Glutamatergic neuron (in vitro differentiated cells): Measurements from ENCODE around the gene ZDHHC11B. TPM values are rescaled to one million over a fixed set of nuclear protein-coding genes. Genes with fewer than 3 reads are reported as not detected.
A peak's percentile ranks its signal among the peaks of the same experiment; 100 is the strongest.
"Not testable (repeated sequence)": the region's sequence is repeated elsewhere in the genome, so short reads cannot be mapped to it uniquely, and the experiment has no call there.

ENCODE experiments used
- DNase-seq: peaks from one replicate; pipeline ENCODE4 v3.0.0; 2022
- H3K27ac Mint-ChIP-seq: one replicate; pipeline ENCODE4 v1.8.0; 2020; ENCODE audit warnings: mild to moderate bottlenecking, mixed read lengths, inconsistent platforms; ENCODE audit not compliant: unreplicated experiment
- H3K27me3 Mint-ChIP-seq: one replicate; pipeline ENCODE4 v1.8.0; 2020; ENCODE audit warnings: mild to moderate bottlenecking, moderate library complexity, mixed read lengths, inconsistent platforms; ENCODE audit not compliant: unreplicated experiment
- H3K36me3 Mint-ChIP-seq: one replicate; pipeline ENCODE4 v1.8.0; 2020; ENCODE audit warnings: mild to moderate bottlenecking, mixed read lengths, inconsistent platforms; ENCODE audit not compliant: unreplicated experiment
- H3K4me1 Mint-ChIP-seq: one replicate; pipeline ENCODE4 v1.8.0; 2020; ENCODE audit warnings: mild to moderate bottlenecking, low read depth, mixed read lengths, inconsistent platforms; ENCODE audit not compliant: unreplicated experiment
- H3K4me3 Mint-ChIP-seq: one replicate; pipeline ENCODE4 v1.8.0; 2020; ENCODE audit warnings: mild to moderate bottlenecking, mixed read lengths, inconsistent platforms; ENCODE audit not compliant: unreplicated experiment
- H3K9me3 Mint-ChIP-seq: one replicate; pipeline ENCODE4 v1.8.0; 2020; ENCODE audit warnings: mild to moderate bottlenecking, moderate library complexity, mixed read lengths, inconsistent platforms; ENCODE audit not compliant: unreplicated experiment
- CTCF ChIP-seq: fragments of 200-600 bp; sonication (generic); IDR thresholded peaks from one replicate; pipeline ENCODE4 v1.5.0; 2021; ENCODE audit not compliant: partially characterized antibody, unreplicated experiment
- total RNA-seq: library from RNA; stranded (reverse); fragmentation: NEBNext Ultra II Directional; extraction: Animal tissue kit (Norgen Biotek cat#: 25700); gene quantifications from one replicate; pipeline ENCODE4 v1.2.1, GENCODE V29; 2021; ENCODE audit not compliant: unreplicated experiment

Gene ZDHHC11B
- total RNA-seq, 1 donor from 2014 or later: 42.8 TPM

DNA sequence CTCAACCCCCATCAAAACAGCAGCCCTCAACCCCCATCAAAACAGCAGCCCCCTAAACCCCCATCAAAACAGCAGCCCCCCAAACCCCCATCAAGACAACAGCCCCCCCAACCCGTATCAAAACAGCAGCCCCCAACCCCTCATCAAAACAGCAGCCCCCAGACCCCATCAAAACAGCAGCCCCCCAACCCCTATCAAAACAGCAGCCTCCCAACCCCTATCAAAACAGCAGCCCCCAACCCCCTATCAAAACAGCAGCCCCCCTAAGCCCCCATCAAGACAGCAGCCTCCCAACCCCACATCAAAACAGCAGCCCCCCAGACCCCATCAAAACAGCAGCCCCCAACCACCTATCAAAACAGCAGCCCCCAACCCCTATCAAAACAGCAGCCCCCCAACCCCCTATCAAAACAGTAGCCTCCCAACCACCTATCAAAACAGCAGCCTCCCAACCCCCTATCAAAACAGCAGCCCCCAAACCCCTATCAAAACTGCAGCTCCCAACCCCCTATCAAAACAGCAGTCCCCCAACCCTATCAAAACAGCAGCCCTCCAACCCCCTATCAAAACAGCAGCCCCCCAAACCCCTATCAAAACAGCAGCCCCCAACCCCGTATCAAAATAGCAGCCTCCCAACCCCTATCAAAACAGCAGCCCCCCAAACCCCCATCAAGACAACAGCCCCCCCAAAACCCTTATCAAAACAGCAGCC lies 92.6 kb downstream of the ZDHHC11B start:
- peaks cover 2% of the 10 kb centered on the region for H3K9me3 Mint-ChIP-seq
- H3K36me3 Mint-ChIP-seq: peaks cover 4% of the 10 kb centered on the region
- peak overlapping the region; percentile 43 for H3K27ac Mint-ChIP-seq
- H3K4me1 Mint-ChIP-seq: no peaks in the 10 kb centered on the region
- peaks cover 2% of the 10 kb centered on the region for H3K27me3 Mint-ChIP-seq
- TF ChIP-seq CTCF: no peak
- peak overlapping the region; percentile 84 for H3K4me3 Mint-ChIP-seq
- DNase-seq: no peak

DNA sequence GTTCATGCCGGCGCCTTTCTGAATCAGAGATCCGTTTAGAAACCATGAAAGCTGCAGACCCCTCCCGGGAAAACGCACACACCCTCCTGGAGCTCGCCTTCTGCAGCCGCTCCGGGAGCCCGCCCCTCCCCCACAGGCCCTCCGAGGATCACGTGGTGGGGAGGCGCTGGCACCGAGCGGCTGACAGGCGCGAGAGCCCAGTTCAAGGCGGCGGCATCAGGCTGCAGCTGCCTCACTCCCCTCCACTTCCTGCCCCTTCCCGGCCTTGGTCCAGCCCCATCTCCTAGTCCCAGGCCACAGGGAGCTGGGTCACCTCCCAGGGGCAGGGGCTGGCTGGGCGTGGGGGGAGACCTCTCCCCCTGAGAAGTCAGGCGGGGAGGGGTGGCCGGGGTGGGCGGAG lies 93.5 kb downstream of the ZDHHC11B start:
- H3K27me3 Mint-ChIP-seq: not testable (repeated sequence)

GRCh38 chr5:690293-690692 lies 94.2 kb downstream of the ZDHHC11B start:
- not testable (repeated sequence) for H3K27ac Mint-ChIP-seq, DNase-seq, H3K36me3 Mint-ChIP-seq, H3K4me1 Mint-ChIP-seq, H3K4me3 Mint-ChIP-seq, H3K9me3 Mint-ChIP-seq, H3K27me3 Mint-ChIP-seq

More for the DNA sequence above, 93.5 kb downstream of the ZDHHC11B start:
- not testable (repeated sequence) for H3K4me1 Mint-ChIP-seq, H3K36me3 Mint-ChIP-seq, H3K27ac Mint-ChIP-seq, H3K9me3 Mint-ChIP-seq, H3K4me3 Mint-ChIP-seq
- DNase-seq: peak; percentile 69

GRCh38 chr5:688348-689010 lies 96.0 kb downstream of the ZDHHC11B start:
- not testable (repeated sequence) for H3K9me3 Mint-ChIP-seq, H3K4me3 Mint-ChIP-seq

DNA sequence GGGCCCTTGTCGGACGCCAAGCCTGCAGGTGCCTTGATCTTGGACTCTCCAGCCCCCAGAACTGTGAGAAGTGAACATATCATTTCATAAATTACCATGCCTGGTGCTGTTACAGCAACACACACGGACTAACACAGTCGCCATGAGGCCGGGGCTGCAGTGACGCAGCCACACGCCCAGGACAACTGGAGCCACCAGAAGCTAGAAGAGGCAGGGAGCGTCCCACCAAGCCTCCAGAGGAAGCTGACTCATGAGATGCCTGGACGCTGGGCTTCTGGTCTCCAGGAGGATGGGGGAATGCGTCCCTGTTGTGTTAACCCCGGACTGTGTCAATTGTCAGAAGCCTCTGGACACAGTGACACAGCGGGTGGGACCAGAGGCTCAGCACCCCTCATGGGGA lies 97.6 kb downstream of the ZDHHC11B start:
- H3K9me3 Mint-ChIP-seq, H3K4me1 Mint-ChIP-seq, H3K27me3 Mint-ChIP-seq, H3K27ac Mint-ChIP-seq, DNase-seq, H3K36me3 Mint-ChIP-seq, H3K4me3 Mint-ChIP-seq: not testable (repeated sequence)

More at GRCh38 chr5:688348-689010, 96.0 kb downstream of the ZDHHC11B start:
- H3K36me3 Mint-ChIP-seq, H3K4me1 Mint-ChIP-seq, H3K27me3 Mint-ChIP-seq, H3K27ac Mint-ChIP-seq, DNase-seq: not testable (repeated sequence)

GRCh38 chr5:686172-686523 lies 98.4 kb downstream of the ZDHHC11B start:
- DNase-seq, H3K9me3 Mint-ChIP-seq, H3K36me3 Mint-ChIP-seq, H3K27ac Mint-ChIP-seq, H3K4me3 Mint-ChIP-seq, H3K27me3 Mint-ChIP-seq, H3K4me1 Mint-ChIP-seq: not testable (repeated sequence)

DNA sequence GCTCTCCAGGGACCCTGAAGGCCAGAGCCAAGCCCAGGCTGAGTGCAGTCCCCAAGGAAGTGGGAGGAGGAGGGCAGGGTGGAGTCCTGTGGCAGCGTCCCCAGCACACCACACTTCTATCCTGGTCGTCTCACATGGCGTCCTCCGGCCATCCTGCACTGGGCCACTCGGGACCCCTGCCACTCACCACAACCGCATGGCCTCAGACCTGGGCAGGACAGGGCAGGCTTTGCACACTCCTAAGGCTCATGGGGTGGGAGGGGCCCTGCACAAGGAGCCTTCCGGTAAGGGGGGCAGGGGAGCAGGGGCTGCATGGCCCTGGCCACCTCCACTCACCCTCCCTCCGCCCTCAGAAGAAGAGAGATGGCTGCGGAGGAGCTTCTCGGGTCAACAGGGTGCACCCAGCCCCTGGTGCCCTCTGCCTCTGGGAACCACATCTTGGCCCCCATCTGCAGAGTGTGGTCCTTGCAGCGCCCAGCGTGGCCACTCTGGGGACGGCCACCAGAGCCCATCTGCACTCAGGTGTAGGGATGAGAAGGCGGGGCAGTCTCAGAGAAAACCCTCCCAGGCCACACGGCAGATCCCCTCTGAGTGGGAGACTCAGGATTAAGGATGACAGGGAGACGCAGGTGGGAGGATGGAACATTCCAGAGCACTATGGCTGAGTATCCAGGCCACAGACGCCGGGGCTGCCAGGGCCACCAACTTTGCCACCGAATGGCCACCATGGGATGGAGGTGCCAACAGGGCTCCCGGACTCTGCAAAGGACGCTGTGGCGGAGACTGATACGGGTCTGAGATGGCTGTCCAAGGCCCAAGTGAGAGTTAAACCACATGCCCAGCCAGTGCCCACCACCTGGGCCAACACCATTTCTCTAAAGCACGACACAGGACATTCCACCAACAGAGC lies 99.0 kb downstream of the ZDHHC11B start:
- Mint-ChIP-seq H3K27ac (no peak overlapping the region), H3K4me3 (no peak overlapping the region), H3K36me3 (no peaks in the 10 kb centered on the region), H3K27me3 (peaks cover 3% of the 10 kb centered on the region), H3K4me1 (peaks cover 3% of the 10 kb centered on the region), H3K9me3 (peaks cover 7% of the 10 kb centered on the region)
- no peak for TF ChIP-seq CTCF
- DNase-seq: peak; percentile 14
